GM12878 (cell line): ENCODE data around the gene INIP. TPM values are rescaled to one million over a fixed set of nuclear protein-coding genes. Genes with fewer than 3 reads are reported as not detected.
A peak's percentile ranks its signal among the peaks of the same experiment; 100 is the strongest.

Source experiments
- ATAC-seq: fragments of 200-7000 bp; cut with Tn5 transposase; 3 replicates; pipeline ENCODE4 v1.9.1; 2020; ENCODE audit warnings: mild to moderate bottlenecking, moderate library complexity
- BruUV-seq: library from RNA; stranded (reverse); fragments of 400-500 nt; replicated peaks from 2 replicates; lab custom pipeline; 2021; lab: Mats Ljungman, UMichigan
- CTCF ChIA-PET: fragments of 300-600 bp; sonication (Branson Sonifier 250); formaldehyde crosslinking; extraction: SDS; loops from one replicate; lab custom pipeline; 2021; ENCODE audit warnings: inconsistent platforms; lab: Yijun Ruan, JAX
- POLR2A ChIA-PET: fragments of 350-600 bp; formaldehyde crosslinking; extraction: SDS; loops from one replicate; lab custom pipeline; 2021; ENCODE audit warnings: inconsistent platforms; lab: Charles Lee
- RAD21 ChIA-PET: fragments of 300-600 bp; sonication (Branson Sonifier 250); formaldehyde crosslinking; loops from one replicate; lab custom pipeline; 2023; ENCODE audit warnings: antibody characterized with exemption; ENCODE audit not compliant: unreplicated experiment; lab: Charles Lee
- SMC1A ChIA-PET: fragments of 300-600 bp; sonication (Branson Sonifier 250); formaldehyde crosslinking; loops from one replicate; lab custom pipeline; 2023; ENCODE audit not compliant: unreplicated experiment, uncharacterized antibody; lab: Charles Lee
- DNase-seq: peaks from one replicate; pipeline ENCODE4 v3.0.0-alpha.2; 2011; ENCODE audit warnings: low read depth, low spot score
- FAIRE-seq: peaks from 3 replicates; lab custom pipeline; 2011; peaks lifted over from hg19 to GRCh38; lab: Jason Lieb, UNC
- H2AFZ ChIP-seq: 2 replicates; pipeline ENCODE4 v1.6.0; 2011; ENCODE audit warnings: low read depth, low read length, control low read depth; ENCODE audit not compliant: control insufficient read depth
- H3K27ac ChIP-seq: 2 replicates; pipeline ENCODE4 v1.5.1; 2011; ENCODE audit warnings: control low read depth; ENCODE audit not compliant: control insufficient read depth, insufficient read depth
- H3K27me3 ChIP-seq, 2 experiments: replicated peaks in 1 of 2; 2 replicates each; pipeline versions ENCODE4 v1.6.0 to v1.6.1; 2011; ENCODE audit warnings: low read length in 1 of 2; ENCODE audit not compliant: control insufficient read depth in 2 of 2, insufficient read depth in 2 of 2
- H3K36me3 ChIP-seq, 2 experiments: 2 replicates each; pipeline ENCODE4 v1.5.1; 2011; ENCODE audit warnings: low read length in 1 of 2; ENCODE audit not compliant: control insufficient read depth in 2 of 2, insufficient read depth in 2 of 2
- H3K4me1 ChIP-seq: 2 replicates; pipeline ENCODE4 v1.6.1; 2011; ENCODE audit warnings: mild to moderate bottlenecking, low read length, moderate library complexity, mixed read lengths; ENCODE audit not compliant: control insufficient read depth, insufficient read depth
- H3K4me2 ChIP-seq: 2 replicates; pipeline ENCODE4 v1.6.0; 2011; ENCODE audit warnings: control low read depth; ENCODE audit not compliant: control insufficient read depth, insufficient read depth
- H3K4me3 ChIP-seq: fragments of 200-600 bp; sonication (generic); 2 replicates; pipeline ENCODE4 v1.5.1; 2016
- H3K79me2 ChIP-seq: 2 replicates; pipeline ENCODE4 v1.6.0; 2011; ENCODE audit warnings: low read length; ENCODE audit not compliant: control insufficient read depth, insufficient read depth
- H3K9ac ChIP-seq: 2 replicates; pipeline ENCODE4 v1.8.0; 2011; ENCODE audit warnings: low read length, control low read depth, mixed read lengths; ENCODE audit not compliant: control insufficient read depth, insufficient read depth
- H3K9me3 ChIP-seq: replicated peaks from 3 replicates; pipeline ENCODE4 v1.5.1; 2011; ENCODE audit warnings: mild to moderate bottlenecking, low read length; ENCODE audit not compliant: control insufficient read depth, insufficient read depth
- H4K20me1 ChIP-seq: 2 replicates; pipeline ENCODE4 v1.6.0; 2011; ENCODE audit not compliant: control insufficient read depth, insufficient read depth
- BACH1 ChIP-seq: fragments of 450-650 bp; IDR thresholded peaks from 2 replicates; pipeline ENCODE4 v1.6.1; 2017; ENCODE audit warnings: mild to moderate bottlenecking, borderline replicate concordance
- CHD1 ChIP-seq: IDR thresholded peaks from 2 replicates; pipeline ENCODE4 v1.6.1; 2012; ENCODE audit warnings: low read depth, low read length, improper control_type of control experiment
- CTCF ChIP-seq, 3 experiments: IDR thresholded peaks in 2 of 3; conservative IDR thresholded peaks in 1 of 3; 2 replicates each; pipeline ENCODE4 v1.5.1; 2011; ENCODE audit warnings: low read depth in 3 of 3, low read length in 3 of 3, mild to moderate bottlenecking in 3 of 3, control low read depth in 2 of 3, moderate library complexity in 2 of 3, inconsistent platforms in 1 of 3, mixed read lengths in 1 of 3; ENCODE audit not compliant: control insufficient read depth in 2 of 3, insufficient read depth in 1 of 3; ENCODE audit errors: extremely low read depth in 1 of 3
- E2F4 ChIP-seq: IDR thresholded peaks from 2 replicates; pipeline ENCODE4 v1.6.1; 2012; ENCODE audit warnings: low read depth, low read length, improper control_type of control experiment
- HDAC2 ChIP-seq: fragments of 200-600 bp; sonication (generic); IDR thresholded peaks from 2 replicates; pipeline ENCODE4 v1.6.1; 2017
- SMC3 ChIP-seq: IDR thresholded peaks from 2 replicates; pipeline ENCODE4 v1.6.1; 2011; ENCODE audit warnings: low read length, improper control_type of control experiment, borderline replicate concordance
- SUZ12 ChIP-seq: fragments of 200-600 bp; sonication (generic); IDR thresholded peaks from one replicate; pipeline ENCODE4 v1.6.1; 2018; ENCODE audit warnings: antibody characterized with exemption, mild to moderate bottlenecking; ENCODE audit not compliant: unreplicated experiment
- USF2 ChIP-seq: IDR thresholded peaks from 2 replicates; pipeline ENCODE4 v1.6.1; 2011; ENCODE audit warnings: low read depth, low read length, improper control_type of control experiment, borderline replicate concordance
- ZBTB11 ChIP-seq: fragments of 450-650 bp; formaldehyde crosslinking; IDR thresholded peaks from 2 replicates; pipeline ENCODE4 v1.5.0; 2022; ENCODE audit warnings: mild to moderate bottlenecking, missing genetic modification characterization
- ZNF687 ChIP-seq: fragments of 450-650 bp; IDR thresholded peaks from 2 replicates; pipeline ENCODE4 v1.6.1; 2017; ENCODE audit warnings: mild to moderate bottlenecking, moderate library complexity
- WGBS: methylation state at CpG from one replicate; pipeline ENCODE4 v1.1.6; 2016; ENCODE audit warnings: low lambda C conversion rate; ENCODE audit not compliant: insufficient replicate concordance, insufficient coverage; ENCODE audit errors: missing lambda C conversion rate; 5-methylcytosine and 5-hydroxymethylcytosine counted together
- in situ Hi-C: fragments of 300-500 bp; cut with MboI; formaldehyde crosslinking; loops from 9 replicates; pipeline ENCODE4 v1.14.3; 2018; ENCODE audit warnings: mixed read lengths
- intact Hi-C: fragments of 100-400 bp; cut with micrococcal nuclease; formaldehyde crosslinking; loops from one replicate; pipeline ENCODE4 v1.14.2; 2022; ENCODE audit not compliant: unreplicated experiment
- polyA plus RNA-seq, 11 experiments: library from polyadenylated mRNA; depleted of rRNA in 4 of 11; unstranded in 6 of 11; stranded (reverse) in 5 of 11; fragments of >200 nt; fragmentation: Nextera tagmentation in 4 of 11; fragmentation: Illumina TruSeq in 1 of 11; extraction: Ambion mirVana in 4 of 11; extraction: Trizol in 1 of 11; gene quantifications; 1 replicate in 1 of 11; 2 replicates in 10 of 11; pipeline versions ENCODE4 v1.2.1 to v1.2.3, GENCODE V29; 2011 to 2016; ENCODE audit warnings: inconsistent platforms in 2 of 11, missing spikeins in 2 of 11, low read depth in 1 of 11
- total RNA-seq, 4 experiments: library from RNA; depleted of rRNA in 3 of 4; stranded (reverse); fragments of >200 nt in 3 of 4; fragmentation: Illumina TruSeq in 1 of 4; extraction: Trizol in 1 of 4; gene quantifications; 2 replicates each; pipeline versions ENCODE4 v1.2.1 to v1.2.3, GENCODE V29; 2013 to 2021

Gene INIP
- total and polyA plus RNA-seq, 10 of the 15 experiments (the other 5 are each of a cell fraction or from before 2014, with no cell fraction given), result 18.9 to 66.5 (median 37.7) TPM

- TF ChIP-seq CHD1 (no peak), ZNF687 (no peak)
Observed at GRCh38 chr9:112669326-112669725, 48.6 kb downstream of the INIP start (continued).

- ChIA-PET POLR2A (no interaction called here), RAD21 (no interaction called here), SMC1A (interaction anchor here (1.2 to 1.7 kb wide), 2 partner anchors 8 to 77 kb away, joined by 3 to 6 read pairs; no protein-coding TSS in a partner anchor), CTCF (interaction anchor here (1.3 kb wide), 3 partner anchors 15 to 222 kb away, joined by 3 to 6 read pairs (median 4); no protein-coding TSS in a partner anchor)
- H3K9me3 ChIP-seq, result no peaks in the 10 kb centered on the region
- DNase-seq (no peak), ATAC-seq (no peak), FAIRE-seq (peak; percentile 75)
- no peaks in the 10 kb centered on the region for H3K36me3 ChIP-seq
- no peak overlapping the region for H3K27ac ChIP-seq
- no peak overlapping the region for H3K4me3 ChIP-seq
- no peaks in the 10 kb centered on the region for H3K27me3 ChIP-seq
- in situ Hi-C loops, result no loop called here
- H2AFZ ChIP-seq, result no peak overlapping the region
- intact Hi-C loops, result loop anchor here (1.0 kb wide), 1 partner anchor 222 kb away; no protein-coding TSS in a partner anchor
- WGBS, result 79% methylated on average over 4 of the region's 4 CpGs
- H3K79me2 ChIP-seq, result no peaks in the 10 kb centered on the region
- H3K9ac ChIP-seq, result no peak overlapping the region
- H4K20me1 ChIP-seq, result no peaks in the 10 kb centered on the region
- no TSS peak for BruUV-seq
- no peaks in the 10 kb centered on the region for H3K4me1 ChIP-seq
- H3K4me2 ChIP-seq, result no peak overlapping the region
- TF ChIP-seq USF2, result no peak
- TF ChIP-seq ZBTB11 (CRISPR knock-in tag), result no peak
- peak; percentile 45; the same call in 1 of the 2 replicates for TF ChIP-seq SMC3
- no peak for TF ChIP-seq E2F4
- TF ChIP-seq BACH1, result no peak
- TF ChIP-seq HDAC2, result no peak
- no peak for TF ChIP-seq SUZ12
- TF ChIP-seq CTCF (IDR thresholded peaks at IDR 0.05 in 2 of 3, conservative IDR thresholded peaks at IDR 0.05 in 1 of 3; ENCODE audit: control insufficient read depth in 2 of 3, extremely low read depth in 1 of 3, insufficient read depth in 1 of 3, low read depth in 3 of 3, low read length in 3 of 3), result peak; percentile 25 to 43 (median 36); a peak in 3 of 6 replicates
Observed at GRCh38 chr9:112665347-112665746, 52.6 kb downstream of the INIP start.
